Cortex of kidney (tissue), 1 donor: ENCODE results near the gene SOCS6.

ENCODE experiments used
- DNase-seq: peaks from one replicate; lab custom pipeline; 2025; lab: John Stamatoyannopoulos, UW

The SOCS6 gene

DNA sequence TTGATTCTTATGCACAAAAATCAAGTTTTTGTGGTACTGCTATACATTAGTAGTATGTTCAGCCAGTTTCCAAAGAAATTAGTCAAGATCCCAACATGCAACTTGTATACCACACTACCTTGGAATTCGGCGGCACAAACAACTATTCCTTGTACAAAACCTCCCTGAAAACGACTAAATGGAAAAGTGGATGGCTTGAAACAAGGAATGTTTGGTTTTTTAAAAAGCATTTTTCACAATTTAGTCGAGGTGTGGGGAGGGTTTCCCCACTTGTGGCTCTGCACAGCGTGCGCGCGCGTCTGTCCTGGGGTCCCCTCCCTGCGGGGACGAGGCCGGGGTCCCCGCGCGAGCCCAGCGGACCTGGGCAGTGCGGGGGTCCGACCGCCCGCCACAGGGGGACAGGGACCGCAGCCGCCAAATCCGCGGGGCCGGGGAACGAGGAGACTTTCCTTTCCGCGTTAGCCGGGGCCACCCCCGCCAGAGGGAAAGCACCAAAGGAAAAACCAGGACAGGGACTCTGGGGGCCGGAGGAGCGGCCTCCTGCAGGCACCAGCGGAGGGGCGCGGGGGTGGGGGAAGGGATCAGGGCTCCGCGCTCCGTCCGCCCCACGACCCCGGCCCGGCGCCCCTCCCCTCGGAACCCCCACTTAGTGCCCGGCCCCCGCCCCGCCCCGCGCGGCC is 534 bp upstream of the SOCS6 start:
- DNase-seq = no peak

- no peak for DNase-seq
Observed at GRCh38 chr18:70289351-70290312, 787 bp downstream of the SOCS6 start.

DNA sequence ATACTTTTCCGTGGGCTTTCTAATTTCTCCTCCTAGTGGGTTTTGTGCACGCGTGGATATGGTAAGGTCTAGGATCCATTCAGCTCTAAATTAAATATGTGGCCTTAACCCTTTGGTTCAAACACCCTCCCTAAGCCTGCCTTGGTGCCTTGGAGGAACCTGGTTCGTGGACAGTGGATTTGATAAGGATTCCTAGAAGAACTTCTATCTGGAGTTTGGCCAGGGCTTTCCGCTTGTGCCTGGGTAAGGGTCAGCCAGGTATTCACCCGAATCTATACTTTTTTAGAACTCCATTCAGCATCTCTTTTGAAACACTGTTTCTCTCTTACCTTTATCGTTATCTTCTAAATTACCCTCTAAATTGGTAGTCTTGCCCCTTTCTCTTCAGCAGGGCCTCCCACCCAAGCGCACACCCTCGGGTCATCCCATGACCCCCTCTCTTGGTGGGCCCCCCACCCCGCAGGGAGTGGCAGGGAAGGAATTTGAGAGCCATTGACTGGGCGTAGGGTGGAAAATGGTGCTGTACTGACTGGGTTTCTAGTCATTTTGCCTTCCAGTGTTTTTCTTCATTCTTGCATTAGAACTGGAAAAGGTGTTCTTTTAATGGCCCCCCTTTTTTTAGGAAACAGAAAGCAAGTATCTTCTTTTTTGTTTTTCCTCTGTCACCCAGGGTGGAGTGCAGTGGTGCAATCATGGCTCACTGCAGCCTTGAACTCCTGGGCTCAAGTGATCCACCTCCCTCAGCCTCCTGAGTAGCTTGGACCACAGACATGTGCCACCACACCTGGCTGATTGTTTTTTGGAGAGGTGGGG is 1.8 kb downstream of the SOCS6 start:
- DNase-seq = no peak

- no peak for DNase-seq
Observed at GRCh38 chr18:70291295-70291574, 2.4 kb downstream of the SOCS6 start.

- no peak for DNase-seq
Observed at GRCh38 chr18:70292628-70293027, 3.8 kb downstream of the SOCS6 start.

GRCh38 chr18:70293166-70293565 is 4.3 kb downstream of the SOCS6 start:
- DNase-seq = no peak

- DNase-seq = no peak
Observed at GRCh38 chr18:70294471-70295191, 5.8 kb downstream of the SOCS6 start.

GRCh38 chr18:70295192-70296188 is 6.6 kb downstream of the SOCS6 start:
- no peak for DNase-seq

GRCh38 chr18:70296289-70296688 is 7.4 kb downstream of the SOCS6 start:
- DNase-seq = no peak

- no peak for DNase-seq
Observed at GRCh38 chr18:70296781-70297180, 7.9 kb downstream of the SOCS6 start.

GRCh38 chr18:70299393-70299792 is 10.5 kb downstream of the SOCS6 start:
- no peak for DNase-seq

DNA sequence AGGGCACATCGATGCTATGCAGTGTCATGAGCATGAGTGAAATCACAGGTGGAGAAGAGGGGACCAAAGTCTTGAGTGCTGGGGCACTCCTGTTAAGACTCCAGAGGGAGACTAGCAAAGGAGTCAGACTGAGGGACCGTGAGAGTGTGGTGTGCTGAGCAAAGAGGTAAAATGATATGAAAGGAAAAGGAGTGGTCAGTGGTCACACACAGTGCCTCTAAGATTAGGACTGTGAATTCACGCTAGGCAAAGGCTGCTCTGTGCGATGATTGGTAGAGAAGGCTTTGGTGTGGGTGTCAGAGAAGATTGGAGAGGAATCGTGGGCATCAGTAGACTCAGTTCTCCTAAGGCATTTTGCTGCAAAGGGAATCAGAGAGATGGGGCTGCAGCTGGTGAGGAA is 12.8 kb downstream of the SOCS6 start:
- DNase-seq = no peak

DNA sequence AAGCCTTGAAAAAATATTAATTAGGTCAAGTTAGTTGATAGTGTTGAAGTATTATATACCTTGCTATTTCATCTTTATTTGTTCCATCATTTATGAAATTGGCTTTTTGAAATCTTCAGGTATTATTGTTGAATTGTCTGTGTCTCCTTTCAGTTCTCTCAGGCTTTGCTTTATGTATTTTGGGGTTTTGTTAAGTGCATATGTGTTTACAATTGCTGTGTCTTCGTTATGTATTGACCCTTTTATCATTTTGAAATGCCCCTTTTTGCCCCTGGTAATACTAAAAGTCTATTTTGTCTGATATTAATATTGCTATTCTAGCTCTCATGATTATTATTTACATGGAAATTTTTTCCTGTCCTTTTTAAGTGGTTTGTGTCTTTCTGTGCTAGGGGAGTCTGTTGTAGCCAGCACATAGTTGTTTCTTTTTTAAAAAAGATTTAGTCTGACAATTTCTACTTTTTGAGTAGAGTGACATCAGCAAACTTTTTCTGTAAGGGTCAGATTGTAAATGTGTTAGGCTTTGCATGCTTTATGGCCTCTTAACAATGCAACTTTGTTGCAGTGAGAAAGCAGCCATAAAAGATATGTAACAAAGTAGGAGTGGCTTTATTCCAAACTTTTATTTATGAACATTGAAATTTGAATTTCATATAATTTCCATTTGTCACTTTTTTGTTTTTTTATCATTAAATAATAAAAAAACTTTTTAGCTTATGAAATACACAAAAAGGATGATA is 19.9 kb downstream of the SOCS6 start:
- no peak for DNase-seq

- no peak for DNase-seq
Observed at GRCh38 chr18:70310560-70311320, 21.9 kb downstream of the SOCS6 start.

GRCh38 chr18:70311726-70312125 is 22.9 kb downstream of the SOCS6 start:
- DNase-seq = no peak

GRCh38 chr18:70313640-70314039 is 24.8 kb downstream of the SOCS6 start:
- no peak for DNase-seq

- DNase-seq = no peak
Observed at GRCh38 chr18:70314151-70314782, 25.4 kb downstream of the SOCS6 start.

- no peak for DNase-seq
Observed at GRCh38 chr18:70319187-70319586, 30.3 kb downstream of the SOCS6 start.

GRCh38 chr18:70321616-70322015 is 32.8 kb downstream of the SOCS6 start:
- DNase-seq = no peak
